HepG2 (cell line): ENCODE measurements around the gene ADPRHL1. TPM values are rescaled to one million over a fixed set of nuclear protein-coding genes. Genes with fewer than 3 reads are reported as not detected.

ENCODE experiments used
- CBX2 ChIP-seq, 2 experiments: fragments of 200-600 bp in 1 of 2; sonication (generic); formaldehyde crosslinking in 1 of 2; IDR thresholded peaks; 2 replicates each; pipeline versions ENCODE4 v1.7.0 to v1.8.1; 2018 to 2022; ENCODE audit warnings: low read depth in 2 of 2, low read length in 1 of 2, mild to moderate bottlenecking in 1 of 2, missing genetic modification reagents in 1 of 2
- CSRNP1 ChIP-seq: sonication (generic); formaldehyde crosslinking; IDR thresholded peaks from 2 replicates; pipeline ENCODE4 v1.8.1; 2023; ENCODE audit warnings: mild to moderate bottlenecking, missing genetic modification reagents
- ESRRA ChIP-seq: sonication (generic); formaldehyde crosslinking; IDR thresholded peaks from 2 replicates; pipeline ENCODE4 v1.5.1; 2020; ENCODE audit warnings: mild to moderate bottlenecking, low read depth, missing genetic modification reagents
- HNRNPUL1 ChIP-seq: fragments of 200-400 bp; formaldehyde crosslinking; IDR thresholded peaks from 2 replicates; pipeline ENCODE4 v1.6.1; 2017; ENCODE audit warnings: low read depth, mild to moderate bottlenecking, low read length, moderate library complexity
- HOXA7 ChIP-seq: sonication (generic); formaldehyde crosslinking; IDR thresholded peaks from 2 replicates; pipeline ENCODE4 v1.8.1; 2022; ENCODE audit warnings: mild to moderate bottlenecking, missing genetic modification reagents, moderate library complexity
- MAFK ChIP-seq, 2 experiments: IDR thresholded peaks in 1 of 2; conservative IDR thresholded peaks in 1 of 2; 2 replicates each; pipeline ENCODE4 v1.6.1; 2011; ENCODE audit warnings: improper control_type of control experiment in 2 of 2, low read length in 2 of 2
- MAX ChIP-seq: IDR thresholded peaks from 2 replicates; pipeline ENCODE4 v1.6.1; 2012; ENCODE audit warnings: inconsistent platforms
- MXD1 ChIP-seq: sonication (generic); formaldehyde crosslinking; IDR thresholded peaks from 2 replicates; pipeline ENCODE4 v1.4.0; 2020; ENCODE audit warnings: mild to moderate bottlenecking, missing genetic modification reagents
- REPIN1 ChIP-seq: sonication (generic); formaldehyde crosslinking; IDR thresholded peaks from 2 replicates; pipeline ENCODE4 v1.8.0; 2022; ENCODE audit warnings: missing genetic modification reagents, low read depth, mild to moderate bottlenecking, borderline replicate concordance
- ZFY ChIP-seq: sonication (generic); formaldehyde crosslinking; IDR thresholded peaks from 2 replicates; pipeline ENCODE4 v1.4.0; 2020; ENCODE audit warnings: missing genetic modification reagents
- ZKSCAN1 ChIP-seq: fragments of 150-350 bp; IDR thresholded peaks from 2 replicates; pipeline ENCODE4 v1.6.1; 2014; ENCODE audit warnings: low read length
- ZNF597 ChIP-seq: sonication (generic); formaldehyde crosslinking; IDR thresholded peaks from 2 replicates; pipeline ENCODE4 v1.5.0; 2020; ENCODE audit warnings: missing genetic modification reagents
- ZNF644 ChIP-seq: IDR thresholded peaks from 2 replicates; pipeline ENCODE4 v1.6.1; 2016; ENCODE audit warnings: low read depth
- ZNF660 ChIP-seq: sonication (generic); formaldehyde crosslinking; IDR thresholded peaks from 2 replicates; pipeline ENCODE4 v1.5.1; 2020; ENCODE audit warnings: mild to moderate bottlenecking, low read depth, missing genetic modification reagents, borderline replicate concordance
- polyA plus RNA-seq, 8 experiments: library from polyadenylated mRNA; depleted of rRNA in 3 of 8; stranded (reverse) in 7 of 8; unstranded in 1 of 8; fragments of >200 nt; fragmentation: Illumina TruSeq in 4 of 8; extraction: Trizol in 4 of 8; gene quantifications; 2 replicates each; pipeline versions ENCODE4 v1.2.1 to v1.2.3, GENCODE V29; 2011 to 2016; ENCODE audit warnings: low read depth in 4 of 8, missing spikeins in 1 of 8, mixed read lengths in 1 of 8; ENCODE audit not compliant: insufficient read depth in 1 of 8
- total RNA-seq, 5 experiments: library from RNA; depleted of rRNA; stranded (reverse); fragments of >200 nt; fragmentation: Illumina TruSeq; extraction: Trizol; gene quantifications; 2 replicates each; pipeline ENCODE4 v1.2.3, GENCODE V29; 2016; ENCODE audit warnings: low read depth in 1 of 5
- TF ChIP-seq, protein P1 (sequence below): sonication (generic); formaldehyde crosslinking; IDR thresholded peaks from 2 replicates; pipeline ENCODE4 v1.4.0; 2020; ENCODE audit warnings: missing genetic modification reagents, borderline replicate concordance
- TF ChIP-seq, protein P2 (sequence below): sonication (generic); formaldehyde crosslinking; IDR thresholded peaks from 2 replicates; pipeline ENCODE4 v1.8.0; 2022; ENCODE audit warnings: missing genetic modification reagents, mild to moderate bottlenecking, borderline replicate concordance
- TF ChIP-seq, protein P3 (sequence below): sonication (generic); formaldehyde crosslinking; IDR thresholded peaks from 2 replicates; pipeline ENCODE4 v1.9.0; 2022; ENCODE audit warnings: low read depth, missing genetic modification reagents

The ADPRHL1 gene
- total and polyA plus RNA-seq, 2 of the 13 experiments (the other 11 are each of a cell fraction or from before 2014, with no cell fraction given), result 0.34 to 0.40 TPM

- 0 out of 2 replicates have a peak, but pooled peaks have one; percentile 10 for TF ChIP-seq CSRNP1
- TF ChIP-seq REPIN1 (CRISPR knock-in tag), result peak; percentile 24; the same call in 1 of the 2 replicates
- TF ChIP-seq HNRNPUL1, result peak; percentile 59; the same call in 1 of the 2 replicates
- TF ChIP-seq ZNF644, result no peak
- no peak for TF ChIP-seq HOXA7
- TF ChIP-seq, protein P1, sequence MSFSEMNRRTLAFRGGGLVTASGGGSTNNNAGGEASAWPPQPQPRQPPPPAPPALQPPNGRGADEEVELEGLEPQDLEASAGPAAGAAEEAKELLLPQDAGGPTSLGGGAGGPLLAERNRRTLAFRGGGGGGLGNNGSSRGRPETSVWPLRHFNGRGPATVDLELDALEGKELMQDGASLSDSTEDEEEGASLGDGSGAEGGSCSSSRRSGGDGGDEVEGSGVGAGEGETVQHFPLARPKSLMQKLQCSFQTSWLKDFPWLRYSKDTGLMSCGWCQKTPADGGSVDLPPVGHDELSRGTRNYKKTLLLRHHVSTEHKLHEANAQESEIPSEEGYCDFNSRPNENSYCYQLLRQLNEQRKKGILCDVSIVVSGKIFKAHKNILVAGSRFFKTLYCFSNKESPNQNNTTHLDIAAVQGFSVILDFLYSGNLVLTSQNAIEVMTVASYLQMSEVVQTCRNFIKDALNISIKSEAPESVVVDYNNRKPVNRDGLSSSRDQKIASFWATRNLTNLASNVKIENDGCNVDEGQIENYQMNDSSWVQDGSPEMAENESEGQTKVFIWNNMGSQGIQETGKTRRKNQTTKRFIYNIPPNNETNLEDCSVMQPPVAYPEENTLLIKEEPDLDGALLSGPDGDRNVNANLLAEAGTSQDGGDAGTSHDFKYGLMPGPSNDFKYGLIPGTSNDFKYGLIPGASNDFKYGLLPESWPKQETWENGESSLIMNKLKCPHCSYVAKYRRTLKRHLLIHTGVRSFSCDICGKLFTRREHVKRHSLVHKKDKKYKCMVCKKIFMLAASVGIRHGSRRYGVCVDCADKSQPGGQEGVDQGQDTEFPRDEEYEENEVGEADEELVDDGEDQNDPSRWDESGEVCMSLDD, result peak; percentile 52; the same call in 1 of the 2 replicates
- no peak for TF ChIP-seq ZKSCAN1
- peak; percentile 62 for TF ChIP-seq ESRRA (CRISPR knock-in tag)
- TF ChIP-seq, protein P2, sequence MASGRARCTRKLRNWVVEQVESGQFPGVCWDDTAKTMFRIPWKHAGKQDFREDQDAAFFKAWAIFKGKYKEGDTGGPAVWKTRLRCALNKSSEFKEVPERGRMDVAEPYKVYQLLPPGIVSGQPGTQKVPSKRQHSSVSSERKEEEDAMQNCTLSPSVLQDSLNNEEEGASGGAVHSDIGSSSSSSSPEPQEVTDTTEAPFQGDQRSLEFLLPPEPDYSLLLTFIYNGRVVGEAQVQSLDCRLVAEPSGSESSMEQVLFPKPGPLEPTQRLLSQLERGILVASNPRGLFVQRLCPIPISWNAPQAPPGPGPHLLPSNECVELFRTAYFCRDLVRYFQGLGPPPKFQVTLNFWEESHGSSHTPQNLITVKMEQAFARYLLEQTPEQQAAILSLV, result peak; percentile 35; the same call in 1 of the 2 replicates
- peak; percentile 38; the same call in 1 of the 2 replicates for TF ChIP-seq MXD1 (CRISPR knock-in tag)
- TF ChIP-seq ZNF597 (CRISPR knock-in tag), result no peak
- no peak for TF ChIP-seq CBX2 (IDR thresholded peaks at IDR 0.05; ENCODE audit: low read depth, low read length)
- no peak for TF ChIP-seq CBX2 (CRISPR knock-in tag; IDR thresholded peaks at IDR 0.05; ENCODE audit: low read depth)
- peak; percentile 69 for TF ChIP-seq MAX
- TF ChIP-seq MAFK (conservative IDR thresholded peaks at IDR 0.05 in 1 of 2, IDR thresholded peaks at IDR 0.05 in 1 of 2; ENCODE audit: low read length in 2 of 2), result no peak
- TF ChIP-seq, protein P3, sequence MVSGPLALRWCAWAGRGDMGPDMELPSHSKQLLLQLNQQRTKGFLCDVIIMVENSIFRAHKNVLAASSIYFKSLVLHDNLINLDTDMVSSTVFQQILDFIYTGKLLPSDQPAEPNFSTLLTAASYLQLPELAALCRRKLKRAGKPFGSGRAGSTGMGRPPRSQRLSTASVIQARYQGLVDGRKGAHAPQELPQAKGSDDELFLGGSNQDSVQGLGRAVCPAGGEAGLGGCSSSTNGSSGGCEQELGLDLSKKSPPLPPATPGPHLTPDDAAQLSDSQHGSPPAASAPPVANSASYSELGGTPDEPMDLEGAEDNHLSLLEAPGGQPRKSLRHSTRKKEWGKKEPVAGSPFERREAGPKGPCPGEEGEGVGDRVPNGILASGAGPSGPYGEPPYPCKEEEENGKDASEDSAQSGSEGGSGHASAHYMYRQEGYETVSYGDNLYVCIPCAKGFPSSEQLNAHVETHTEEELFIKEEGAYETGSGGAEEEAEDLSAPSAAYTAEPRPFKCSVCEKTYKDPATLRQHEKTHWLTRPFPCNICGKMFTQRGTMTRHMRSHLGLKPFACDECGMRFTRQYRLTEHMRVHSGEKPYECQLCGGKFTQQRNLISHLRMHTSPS (CRISPR knock-in tag), result 0 out of 2 replicates have a peak, but pooled peaks have one; percentile 6
- peak; percentile 96 for TF ChIP-seq ZFY (CRISPR knock-in tag)
- TF ChIP-seq ZNF660, result no peak
Observed at GRCh38 chr13:113490496-113491417, 37.5 kb upstream of the ADPRHL1 start, which contains the start of gene DCUN1D2 (continued).
